Fibroblast of pulmonary artery (primary cell): ENCODE measurements around the gene VIP.

Experiments used
- DNase-seq: peaks from one replicate; pipeline ENCODE4 v3.0.0-alpha.2; 2010; ENCODE audit warnings: low read depth
- H3K4me3 ChIP-seq: replicated peaks from 2 replicates; pipeline ENCODE4 v1.5.1; 2011; ENCODE audit warnings: low read depth, mild to moderate bottlenecking, control low read depth, low read length, moderate library complexity
- CTCF ChIP-seq: IDR thresholded peaks from 2 replicates; pipeline ENCODE4 v1.5.1; 2011; ENCODE audit warnings: mild to moderate bottlenecking, control low read depth, low read length, inconsistent platforms; ENCODE audit errors: missing control alignments

VIP gene

DNA sequence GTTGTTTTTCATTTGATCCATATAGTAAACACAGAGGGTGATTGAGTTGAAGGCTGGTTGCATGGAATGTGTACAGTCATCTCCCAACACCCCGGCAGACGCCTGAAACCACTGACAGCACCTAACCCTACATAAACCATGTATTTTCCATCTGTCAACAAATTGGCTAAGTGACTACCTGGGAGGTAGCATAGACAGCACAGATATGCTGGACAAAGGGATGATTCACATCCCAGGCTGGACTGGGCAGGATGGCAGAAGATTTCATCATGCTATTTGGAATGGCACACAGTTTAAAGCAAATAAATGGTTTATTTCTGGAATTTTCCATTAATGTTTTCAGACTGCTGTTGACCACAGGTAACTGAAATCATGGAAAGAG lies 4.4 kb upstream of the VIP start:
- DNase-seq, result peak; percentile 63
- no peak for TF ChIP-seq CTCF
- no peak overlapping the region for H3K4me3 ChIP-seq

GRCh38 chr6:152748843-152749242 lies 1.8 kb upstream of the VIP start:
- peak; percentile 51 for DNase-seq
- no peak overlapping the region for H3K4me3 ChIP-seq
- peak; percentile 30 for TF ChIP-seq CTCF

GRCh38 chr6:152749336-152749735 lies 1.3 kb upstream of the VIP start:
- no peak overlapping the region for H3K4me3 ChIP-seq
- TF ChIP-seq CTCF, result no peak
- no peak for DNase-seq

DNA sequence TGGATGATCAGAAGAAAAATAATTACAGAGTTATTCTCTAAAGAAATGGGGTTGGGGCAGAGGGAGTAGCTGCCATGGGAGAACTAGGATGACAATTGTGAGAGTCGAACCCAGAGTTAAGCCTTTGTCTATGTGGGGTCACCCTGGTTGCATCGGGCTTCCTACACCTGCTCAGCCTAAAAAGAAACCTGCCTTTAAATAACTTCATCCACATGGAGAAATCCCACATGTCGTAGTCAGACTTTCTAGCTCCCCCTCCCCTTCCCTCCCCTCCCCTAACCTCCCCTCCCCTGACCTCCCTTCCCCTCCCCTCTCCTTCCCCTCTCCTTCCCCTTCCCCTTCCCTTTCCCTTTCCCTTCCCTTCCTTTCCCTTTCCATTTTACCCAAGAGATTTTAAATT lies 14.7 kb downstream of the VIP start:
- H3K4me3 ChIP-seq, result no peak overlapping the region
- DNase-seq, result no peak
- no peak for TF ChIP-seq CTCF

GRCh38 chr6:152769159-152769558 lies 18.6 kb downstream of the VIP start:
- no peak overlapping the region for H3K4me3 ChIP-seq
- no peak for TF ChIP-seq CTCF
- DNase-seq, result peak; percentile 14

GRCh38 chr6:152769993-152770392 lies 19.4 kb downstream of the VIP start:
- DNase-seq, result no peak
- no peak for TF ChIP-seq CTCF
- no peak overlapping the region for H3K4me3 ChIP-seq

DNA sequence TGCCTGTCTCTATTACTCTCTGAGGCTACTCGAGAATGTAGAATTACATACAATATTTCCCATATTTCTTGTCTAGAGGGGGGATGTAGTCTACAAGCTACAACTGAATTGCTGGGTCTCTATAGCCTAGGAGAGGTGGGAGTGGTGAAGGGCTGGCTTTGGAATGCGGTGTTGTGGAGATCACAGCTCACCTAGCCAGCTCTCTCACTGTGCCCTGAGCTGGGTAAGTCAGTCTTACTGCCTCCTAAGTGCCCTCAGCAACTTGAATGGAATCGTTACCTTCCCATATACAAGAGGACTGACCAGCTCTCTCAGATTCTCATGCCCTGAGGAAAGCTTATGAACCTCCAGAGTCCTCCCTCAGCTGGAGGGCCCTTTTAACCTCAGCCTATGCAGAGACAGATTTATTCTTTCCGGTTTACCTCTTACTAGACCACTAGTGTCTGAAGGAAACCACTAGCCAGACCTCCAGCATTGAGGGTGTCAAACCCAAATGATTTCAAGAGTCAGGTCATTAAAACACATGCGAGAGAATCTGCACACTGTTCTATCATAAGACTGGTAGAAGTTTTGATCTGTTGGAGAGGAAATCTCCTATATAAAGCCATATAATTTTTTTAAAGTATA lies 20.6 kb downstream of the VIP start:
- DNase-seq, result no peak
- no peak for TF ChIP-seq CTCF
- H3K4me3 ChIP-seq, result no peak overlapping the region
